NCI-H187 (cell line): ENCODE data around the gene TM4SF18.

Experiments
- DNase-seq, 2 experiments: peaks; one replicate each; lab custom pipeline; 2025; lab: John Stamatoyannopoulos, UW

Gene TM4SF18

GRCh38 chr3:149327156-149327555 lies 6.3 kb downstream of the TM4SF18 start:
- DNase-seq = no peak

- no peak for DNase-seq
Measured at GRCh38 chr3:149325581-149325980, 7.9 kb downstream of the TM4SF18 start.

- DNase-seq = no peak
Measured at GRCh38 chr3:149324332-149324731, 9.1 kb downstream of the TM4SF18 start.

GRCh38 chr3:149321640-149322039 lies 11.8 kb downstream of the TM4SF18 start:
- no peak for DNase-seq

- DNase-seq = no peak
Measured at GRCh38 chr3:149321136-149321535, 12.3 kb downstream of the TM4SF18 start.

GRCh38 chr3:149319750-149320149 lies 13.7 kb downstream of the TM4SF18 start:
- no peak for DNase-seq

- DNase-seq = no peak
Measured at GRCh38 chr3:149317072-149317471, 16.4 kb downstream of the TM4SF18 start.

- DNase-seq = no peak
Measured at GRCh38 chr3:149316437-149316836, 17.0 kb downstream of the TM4SF18 start.

GRCh38 chr3:149315694-149316093 lies 17.7 kb downstream of the TM4SF18 start:
- DNase-seq = no peak

GRCh38 chr3:149314807-149315578 lies 18.4 kb downstream of the TM4SF18 start:
- DNase-seq = no peak

GRCh38 chr3:149313542-149313941 lies 19.9 kb downstream of the TM4SF18 start:
- no peak for DNase-seq

- no peak for DNase-seq
Measured at GRCh38 chr3:149310796-149311534, 22.5 kb downstream of the TM4SF18 start.

- DNase-seq = no peak
Measured at GRCh38 chr3:149307435-149307783, 26.0 kb downstream of the TM4SF18 start.

- no peak for DNase-seq
Measured at GRCh38 chr3:149306751-149307434, 26.5 kb downstream of the TM4SF18 start.

GRCh38 chr3:149305376-149305775 lies 28.1 kb downstream of the TM4SF18 start:
- no peak for DNase-seq

GRCh38 chr3:149299938-149300801 lies 33.3 kb downstream of the TM4SF18 start:
- DNase-seq = no peak

GRCh38 chr3:149296972-149297371 lies 36.5 kb downstream of the TM4SF18 start:
- DNase-seq = no peak

GRCh38 chr3:149292666-149293065 lies 40.8 kb downstream of the TM4SF18 start:
- DNase-seq = no peak

GRCh38 chr3:149291178-149291577 lies 42.3 kb downstream of the TM4SF18 start:
- no peak for DNase-seq

- DNase-seq = no peak
Measured at GRCh38 chr3:149288655-149289054, 44.8 kb downstream of the TM4SF18 start.

GRCh38 chr3:149284034-149284433 lies 49.4 kb downstream of the TM4SF18 start:
- DNase-seq = no peak

- DNase-seq = no peak
Measured at GRCh38 chr3:149283401-149283800, 50.0 kb downstream of the TM4SF18 start.
